Keratinocyte (primary cell): ENCODE measurements around the gene MAPK13.

ENCODE experiments used
- EZH2 ChIP-seq: IDR thresholded peaks from one replicate; pipeline ENCODE4 v1.6.1; 2012; ENCODE audit warnings: inconsistent platforms, mild to moderate bottlenecking, low read length, moderate library complexity
- TF ChIP-seq, protein P1 (sequence below), 3 experiments: IDR thresholded peaks in 1 of 3; conservative IDR thresholded peaks in 1 of 3; optimal IDR thresholded peaks in 1 of 3; 2 replicates in 2 of 3; 3 replicates in 1 of 3; pipeline versions ENCODE3 to v1.5.1; 2011; ENCODE audit warnings: low read length in 3 of 3, mild to moderate bottlenecking in 3 of 3, moderate library complexity in 2 of 3, control low read depth in 1 of 3, inconsistent platforms in 1 of 3; ENCODE audit not compliant: insufficient read depth in 2 of 3; ENCODE audit errors: extremely low read depth in 1 of 3

DNA sequence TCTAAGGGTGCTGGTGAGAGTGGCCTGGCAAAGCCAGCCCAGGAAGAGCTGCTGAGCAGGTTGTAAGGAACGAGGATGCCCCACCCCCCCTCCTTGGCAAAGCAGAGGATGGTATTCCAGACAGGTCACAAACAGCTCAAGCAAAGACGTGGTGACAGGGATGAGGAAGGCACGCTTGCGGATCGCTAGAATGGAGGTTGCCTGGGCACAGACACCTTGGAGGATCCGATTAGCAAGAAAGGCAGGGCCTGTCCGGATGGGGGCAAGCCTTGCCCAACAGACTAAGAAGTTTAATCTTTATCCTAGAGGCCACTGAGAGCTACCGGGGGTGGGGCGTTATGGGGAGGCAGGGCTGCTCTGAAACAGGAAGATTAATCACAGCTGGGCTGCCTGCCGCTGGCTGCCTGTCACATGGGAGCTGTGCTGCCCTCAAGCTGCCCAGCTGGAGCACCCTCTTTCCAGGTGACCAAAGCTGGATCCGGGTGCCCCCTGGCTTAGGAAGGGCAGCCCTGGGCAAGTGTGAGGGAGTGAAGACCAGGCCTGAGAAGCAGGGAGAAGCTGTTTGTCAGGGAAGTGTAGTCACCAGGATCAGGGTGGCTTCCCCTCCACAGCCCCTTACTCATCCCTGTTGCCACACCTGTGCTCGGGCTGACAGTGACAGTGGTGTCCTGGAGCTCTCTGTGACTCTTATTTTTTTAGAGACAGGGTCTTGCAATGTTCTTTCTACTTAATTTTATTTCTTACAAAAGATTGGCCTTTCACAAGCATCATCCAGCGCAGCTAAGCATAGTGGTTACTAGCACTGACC lies 9.1 kb upstream of the MAPK13 start:
- TF ChIP-seq, protein P1, sequence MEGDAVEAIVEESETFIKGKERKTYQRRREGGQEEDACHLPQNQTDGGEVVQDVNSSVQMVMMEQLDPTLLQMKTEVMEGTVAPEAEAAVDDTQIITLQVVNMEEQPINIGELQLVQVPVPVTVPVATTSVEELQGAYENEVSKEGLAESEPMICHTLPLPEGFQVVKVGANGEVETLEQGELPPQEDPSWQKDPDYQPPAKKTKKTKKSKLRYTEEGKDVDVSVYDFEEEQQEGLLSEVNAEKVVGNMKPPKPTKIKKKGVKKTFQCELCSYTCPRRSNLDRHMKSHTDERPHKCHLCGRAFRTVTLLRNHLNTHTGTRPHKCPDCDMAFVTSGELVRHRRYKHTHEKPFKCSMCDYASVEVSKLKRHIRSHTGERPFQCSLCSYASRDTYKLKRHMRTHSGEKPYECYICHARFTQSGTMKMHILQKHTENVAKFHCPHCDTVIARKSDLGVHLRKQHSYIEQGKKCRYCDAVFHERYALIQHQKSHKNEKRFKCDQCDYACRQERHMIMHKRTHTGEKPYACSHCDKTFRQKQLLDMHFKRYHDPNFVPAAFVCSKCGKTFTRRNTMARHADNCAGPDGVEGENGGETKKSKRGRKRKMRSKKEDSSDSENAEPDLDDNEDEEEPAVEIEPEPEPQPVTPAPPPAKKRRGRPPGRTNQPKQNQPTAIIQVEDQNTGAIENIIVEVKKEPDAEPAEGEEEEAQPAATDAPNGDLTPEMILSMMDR (optimal IDR thresholded peaks at IDR 0.05 in 1 of 3, IDR thresholded peaks at IDR 0.05 in 1 of 3, conservative IDR thresholded peaks at IDR 0.05 in 1 of 3; ENCODE audit: extremely low read depth in 1 of 3, insufficient read depth in 2 of 3, low read length in 3 of 3) = peak in 1 of 3 experiments; percentile 40
- no peak for TF ChIP-seq EZH2
